ENCODE results near the gene DEFB129. TPM values are rescaled to one million over a fixed set of nuclear protein-coding genes. Genes with fewer than 3 reads are reported as not detected.

The DEFB129 gene
- polyA plus RNA-seq, 1 donor from 2014 or later = not detected

DNA sequence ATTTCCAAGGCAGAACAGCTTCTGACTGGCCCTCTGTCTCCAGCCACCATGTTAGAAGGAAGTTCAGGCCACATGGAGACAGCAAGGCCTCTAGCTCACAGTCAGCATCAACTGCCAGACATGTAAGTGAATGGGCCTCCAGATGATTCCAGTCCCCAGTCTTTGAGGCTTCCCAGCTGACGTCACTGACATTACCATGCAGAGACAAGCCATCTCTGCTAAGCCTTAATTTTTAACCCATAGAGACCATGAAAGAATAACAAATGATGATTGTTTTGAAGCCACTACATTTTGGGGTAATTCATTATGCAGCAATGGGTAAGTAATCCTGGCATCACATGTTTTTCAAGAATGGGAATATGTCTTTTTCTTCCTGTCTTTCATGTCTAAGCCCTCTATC lies 11.3 kb upstream of the DEFB129 start:
- Histone ChIP-seq H3F3A (ENCODE audit: insufficient read depth, low read length, poor library complexity, severe bottlenecking) (no peaks in the 10 kb centered on the region), H3K4me3 (ENCODE audit: low read length) (no peak overlapping the region), H4K20me1 (ENCODE audit: insufficient read depth) (no peaks in the 10 kb centered on the region), H3K36me3 (ENCODE audit: insufficient read depth, low read length) (no peaks in the 10 kb centered on the region), H3K27me3 (ENCODE audit: insufficient read depth, low read depth, low read length) (peaks cover 14% of the 10 kb centered on the region), H3K4me2 (ENCODE audit: low read length) (no peak overlapping the region), H3K79me2 (replicated peaks; ENCODE audit: insufficient read depth, low read length) (no peaks in the 10 kb centered on the region), H3K27ac (ENCODE audit: low read length) (no peak overlapping the region), H3K9me2 (ENCODE audit: insufficient read depth, low read length) (no peaks in the 10 kb centered on the region), H2AFZ (ENCODE audit: low read depth, low read length) (no peak overlapping the region), H3K9me3 (ENCODE audit: low read length) (no peaks in the 10 kb centered on the region), H3K9ac (ENCODE audit: low read length) (no peak overlapping the region)
- TF ChIP-seq TAF1 (IDR thresholded peaks at IDR 0.05; ENCODE audit: low read depth) (no peak), EP300 (conservative IDR thresholded peaks at IDR 0.05; ENCODE audit: poor library complexity, severe bottlenecking) (no peak), MXI1 (conservative IDR thresholded peaks at IDR 0.05; ENCODE audit: poor library complexity, severe bottlenecking) (no peak), EZH2 (IDR thresholded peaks at IDR 0.05; ENCODE audit: borderline replicate concordance, insufficient read depth, low read length, poor library complexity, severe bottlenecking) (no peak), RAD21 (conservative IDR thresholded peaks at IDR 0.05) (no peak), POLR2AphosphoS5 (IDR thresholded peaks at IDR 0.05) (no peak), SMC3 (conservative IDR thresholded peaks at IDR 0.05; ENCODE audit: poor library complexity) (no peak)
- TF ChIP-seq, protein P1, sequence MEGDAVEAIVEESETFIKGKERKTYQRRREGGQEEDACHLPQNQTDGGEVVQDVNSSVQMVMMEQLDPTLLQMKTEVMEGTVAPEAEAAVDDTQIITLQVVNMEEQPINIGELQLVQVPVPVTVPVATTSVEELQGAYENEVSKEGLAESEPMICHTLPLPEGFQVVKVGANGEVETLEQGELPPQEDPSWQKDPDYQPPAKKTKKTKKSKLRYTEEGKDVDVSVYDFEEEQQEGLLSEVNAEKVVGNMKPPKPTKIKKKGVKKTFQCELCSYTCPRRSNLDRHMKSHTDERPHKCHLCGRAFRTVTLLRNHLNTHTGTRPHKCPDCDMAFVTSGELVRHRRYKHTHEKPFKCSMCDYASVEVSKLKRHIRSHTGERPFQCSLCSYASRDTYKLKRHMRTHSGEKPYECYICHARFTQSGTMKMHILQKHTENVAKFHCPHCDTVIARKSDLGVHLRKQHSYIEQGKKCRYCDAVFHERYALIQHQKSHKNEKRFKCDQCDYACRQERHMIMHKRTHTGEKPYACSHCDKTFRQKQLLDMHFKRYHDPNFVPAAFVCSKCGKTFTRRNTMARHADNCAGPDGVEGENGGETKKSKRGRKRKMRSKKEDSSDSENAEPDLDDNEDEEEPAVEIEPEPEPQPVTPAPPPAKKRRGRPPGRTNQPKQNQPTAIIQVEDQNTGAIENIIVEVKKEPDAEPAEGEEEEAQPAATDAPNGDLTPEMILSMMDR (IDR thresholded peaks at IDR 0.05; ENCODE audit: poor library complexity, severe bottlenecking) = no peak
- TF ChIP-seq, protein P2, sequence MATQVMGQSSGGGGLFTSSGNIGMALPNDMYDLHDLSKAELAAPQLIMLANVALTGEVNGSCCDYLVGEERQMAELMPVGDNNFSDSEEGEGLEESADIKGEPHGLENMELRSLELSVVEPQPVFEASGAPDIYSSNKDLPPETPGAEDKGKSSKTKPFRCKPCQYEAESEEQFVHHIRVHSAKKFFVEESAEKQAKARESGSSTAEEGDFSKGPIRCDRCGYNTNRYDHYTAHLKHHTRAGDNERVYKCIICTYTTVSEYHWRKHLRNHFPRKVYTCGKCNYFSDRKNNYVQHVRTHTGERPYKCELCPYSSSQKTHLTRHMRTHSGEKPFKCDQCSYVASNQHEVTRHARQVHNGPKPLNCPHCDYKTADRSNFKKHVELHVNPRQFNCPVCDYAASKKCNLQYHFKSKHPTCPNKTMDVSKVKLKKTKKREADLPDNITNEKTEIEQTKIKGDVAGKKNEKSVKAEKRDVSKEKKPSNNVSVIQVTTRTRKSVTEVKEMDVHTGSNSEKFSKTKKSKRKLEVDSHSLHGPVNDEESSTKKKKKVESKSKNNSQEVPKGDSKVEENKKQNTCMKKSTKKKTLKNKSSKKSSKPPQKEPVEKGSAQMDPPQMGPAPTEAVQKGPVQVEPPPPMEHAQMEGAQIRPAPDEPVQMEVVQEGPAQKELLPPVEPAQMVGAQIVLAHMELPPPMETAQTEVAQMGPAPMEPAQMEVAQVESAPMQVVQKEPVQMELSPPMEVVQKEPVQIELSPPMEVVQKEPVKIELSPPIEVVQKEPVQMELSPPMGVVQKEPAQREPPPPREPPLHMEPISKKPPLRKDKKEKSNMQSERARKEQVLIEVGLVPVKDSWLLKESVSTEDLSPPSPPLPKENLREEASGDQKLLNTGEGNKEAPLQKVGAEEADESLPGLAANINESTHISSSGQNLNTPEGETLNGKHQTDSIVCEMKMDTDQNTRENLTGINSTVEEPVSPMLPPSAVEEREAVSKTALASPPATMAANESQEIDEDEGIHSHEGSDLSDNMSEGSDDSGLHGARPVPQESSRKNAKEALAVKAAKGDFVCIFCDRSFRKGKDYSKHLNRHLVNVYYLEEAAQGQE (IDR thresholded peaks at IDR 0.05; ENCODE audit: borderline replicate concordance) = no peak

DNA sequence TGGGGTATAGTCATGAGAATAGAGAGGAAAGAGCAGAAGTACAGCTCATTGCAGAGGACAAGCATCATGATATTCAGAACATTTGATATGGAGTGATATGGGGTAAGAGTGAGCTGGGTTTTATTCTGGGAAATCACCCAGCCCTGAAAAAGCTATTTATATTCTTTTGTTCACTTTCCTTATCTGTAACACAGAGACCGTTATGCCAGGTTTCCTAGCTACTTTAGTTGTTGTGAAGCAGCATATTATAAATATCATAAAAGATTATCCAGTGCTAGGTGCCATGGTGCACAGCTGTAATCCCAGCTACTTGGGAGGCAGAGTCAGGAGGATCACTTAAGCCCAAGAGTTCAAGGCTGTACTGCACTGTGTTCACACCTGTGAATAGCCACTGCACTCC lies 9.8 kb upstream of the DEFB129 start:
- H3K9ac ChIP-seq (ENCODE audit: low read length) = no peak overlapping the region
- H3K9me2 ChIP-seq (ENCODE audit: insufficient read depth, low read length) = no peaks in the 10 kb centered on the region
- no peak overlapping the region for H3K27ac ChIP-seq (ENCODE audit: low read length)
- peaks cover 11% of the 10 kb centered on the region for H3K27me3 ChIP-seq (ENCODE audit: insufficient read depth, low read depth, low read length)
- no peak overlapping the region for H2AFZ ChIP-seq (ENCODE audit: low read depth, low read length)
- H4K20me1 ChIP-seq (ENCODE audit: insufficient read depth) = no peaks in the 10 kb centered on the region
- no peaks in the 10 kb centered on the region for H3K79me2 ChIP-seq (replicated peaks; ENCODE audit: insufficient read depth, low read length)
- no peak for TF ChIP-seq EZH2 (IDR thresholded peaks at IDR 0.05; ENCODE audit: borderline replicate concordance, insufficient read depth, low read length, poor library complexity, severe bottlenecking)
- TF ChIP-seq RAD21 (conservative IDR thresholded peaks at IDR 0.05) = no peak
- TF ChIP-seq TAF1 (IDR thresholded peaks at IDR 0.05; ENCODE audit: low read depth) = no peak
- no peak for TF ChIP-seq POLR2AphosphoS5 (IDR thresholded peaks at IDR 0.05)
- TF ChIP-seq, protein P1 (IDR thresholded peaks at IDR 0.05; ENCODE audit: poor library complexity, severe bottlenecking) = no peak
- TF ChIP-seq, protein P2 (IDR thresholded peaks at IDR 0.05; ENCODE audit: borderline replicate concordance) = no peak
- no peak for TF ChIP-seq EP300 (conservative IDR thresholded peaks at IDR 0.05; ENCODE audit: poor library complexity, severe bottlenecking)
- TF ChIP-seq SMC3 (conservative IDR thresholded peaks at IDR 0.05; ENCODE audit: poor library complexity) = no peak
- TF ChIP-seq MXI1 (conservative IDR thresholded peaks at IDR 0.05; ENCODE audit: poor library complexity, severe bottlenecking) = no peak
- no peaks in the 10 kb centered on the region for H3K9me3 ChIP-seq (ENCODE audit: low read length)
- H3K4me2 ChIP-seq (ENCODE audit: low read length) = no peak overlapping the region
- H3K4me3 ChIP-seq (ENCODE audit: low read length) = no peak overlapping the region
- H3F3A ChIP-seq (ENCODE audit: insufficient read depth, low read length, poor library complexity, severe bottlenecking) = no peaks in the 10 kb centered on the region
- H3K36me3 ChIP-seq (ENCODE audit: insufficient read depth, low read length) = no peaks in the 10 kb centered on the region
